H9 (cell line): Measurements from ENCODE around the gene SRL. TPM values are rescaled to one million over a fixed set of nuclear protein-coding genes. Genes with fewer than 3 reads are reported as not detected.
A peak's percentile ranks its signal among the peaks of the same experiment; 100 is the strongest.

Source experiments
- DNase-seq: peaks from one replicate; pipeline ENCODE4 v3.0.0-alpha.2; 2017
- H2AFZ ChIP-seq: one replicate; pipeline ENCODE4 v1.6.1; 2013; ENCODE audit warnings: mild to moderate bottlenecking, low read length, control low read depth, moderate library complexity
- H2AK5ac ChIP-seq: 2 replicates; pipeline ENCODE4 v1.6.1; 2013; ENCODE audit warnings: low read length, control low read depth, mixed read lengths; ENCODE audit not compliant: insufficient read length
- H2BK120ac ChIP-seq: one replicate; pipeline ENCODE4 v1.6.1; 2013; ENCODE audit warnings: low read depth, mild to moderate bottlenecking, low read length, control low read depth, inconsistent platforms; ENCODE audit not compliant: poor library complexity, severe bottlenecking
- H2BK12ac ChIP-seq: 2 replicates; pipeline ENCODE4 v1.6.1; 2013; ENCODE audit warnings: low read length, control low read depth, mixed read lengths, low read depth; ENCODE audit not compliant: insufficient read length
- H2BK15ac ChIP-seq: 2 replicates; pipeline ENCODE4 v1.6.1; 2013; ENCODE audit warnings: low read depth, low read length, control low read depth
- H2BK20ac ChIP-seq: one replicate; pipeline ENCODE4 v1.6.1; 2013; ENCODE audit warnings: low read depth, mild to moderate bottlenecking, low read length, control low read depth, inconsistent platforms; ENCODE audit not compliant: poor library complexity, severe bottlenecking
- H2BK5ac ChIP-seq: 2 replicates; pipeline ENCODE4 v1.6.1; 2013; ENCODE audit warnings: low read length, control low read depth, mixed read lengths; ENCODE audit not compliant: insufficient read length
- H3K14ac ChIP-seq: 2 replicates; pipeline ENCODE4 v1.6.1; 2013; ENCODE audit warnings: low read length, control low read depth; ENCODE audit not compliant: insufficient read depth
- H3K18ac ChIP-seq: 2 replicates; pipeline ENCODE4 v1.6.1; 2013; ENCODE audit warnings: low read depth, mild to moderate bottlenecking, mixed read lengths, low read length, control low read depth; ENCODE audit not compliant: insufficient read length
- H3K23ac ChIP-seq: 2 replicates; pipeline ENCODE4 v1.6.1; 2013; ENCODE audit warnings: low read length, control low read depth, mixed read lengths, low read depth; ENCODE audit not compliant: insufficient read length
- H3K23me2 ChIP-seq: 2 replicates; pipeline ENCODE4 v1.6.1; 2013; ENCODE audit warnings: low read depth, mild to moderate bottlenecking, mixed read lengths, low read length, control low read depth; ENCODE audit not compliant: insufficient read length, poor library complexity, severe bottlenecking
- H3K27ac ChIP-seq: 2 replicates; pipeline ENCODE4 v1.5.1; 2013; ENCODE audit warnings: low read length, control low read depth, mixed read lengths, low read depth; ENCODE audit not compliant: insufficient read length
- H3K27me3 ChIP-seq: 2 replicates; pipeline ENCODE4 v1.6.1; 2013; ENCODE audit warnings: low read length, control low read depth, inconsistent platforms; ENCODE audit not compliant: insufficient read depth
- H3K4ac ChIP-seq: 2 replicates; pipeline ENCODE4 v1.6.1; 2013; ENCODE audit warnings: low read depth, mild to moderate bottlenecking, control low read depth, inconsistent platforms, low read length, moderate library complexity
- H3K4me1 ChIP-seq: 2 replicates; pipeline ENCODE4 v1.6.1; 2013; ENCODE audit warnings: low read length, control low read depth, inconsistent platforms; ENCODE audit not compliant: insufficient read depth
- H3K4me2 ChIP-seq: 2 replicates; pipeline ENCODE4 v1.6.1; 2013; ENCODE audit warnings: low read length, control low read depth, mixed read lengths; ENCODE audit not compliant: insufficient read length, insufficient read depth
- H3K56ac ChIP-seq: 2 replicates; pipeline ENCODE4 v1.6.1; 2013; ENCODE audit warnings: low read depth, mild to moderate bottlenecking, mixed read lengths, low read length, control low read depth; ENCODE audit not compliant: insufficient read length
- H3K79me1 ChIP-seq: 2 replicates; pipeline ENCODE4 v1.6.1; 2013; ENCODE audit warnings: low read depth, mild to moderate bottlenecking, moderate library complexity, low read length, control low read depth, inconsistent platforms; ENCODE audit not compliant: insufficient read depth, poor library complexity, severe bottlenecking
- H3K79me2 ChIP-seq: 2 replicates; pipeline ENCODE4 v1.6.1; 2013; ENCODE audit warnings: low read length, control low read depth, inconsistent platforms; ENCODE audit not compliant: insufficient read depth
- H3K9ac ChIP-seq: 2 replicates; pipeline ENCODE4 v1.6.1; 2013; ENCODE audit warnings: low read length, control low read depth, mixed read lengths; ENCODE audit not compliant: insufficient read length; ENCODE audit errors: extremely low read depth
- H3K9me3 ChIP-seq: one replicate; pipeline ENCODE4 v1.6.1; 2013; ENCODE audit warnings: low read depth, low read length, inconsistent platforms; ENCODE audit not compliant: control insufficient read depth
- H3T11ph ChIP-seq: one replicate; pipeline ENCODE4 v1.6.1; 2013; ENCODE audit warnings: mild to moderate bottlenecking, low read length, control low read depth, inconsistent platforms
- H4K20me1 ChIP-seq: one replicate; pipeline ENCODE4 v1.6.1; 2013; ENCODE audit not compliant: control insufficient read depth, insufficient read length, insufficient read depth
- H4K5ac ChIP-seq: 2 replicates; pipeline ENCODE4 v1.6.1; 2013; ENCODE audit warnings: low read depth, mild to moderate bottlenecking, mixed read lengths, low read length, control low read depth; ENCODE audit not compliant: insufficient read length
- H4K8ac ChIP-seq: replicated peaks from 2 replicates; pipeline ENCODE4 v1.6.1; 2013; ENCODE audit warnings: low read length, control low read depth, mixed read lengths, low read depth; ENCODE audit not compliant: insufficient read length
- H4K91ac ChIP-seq: 2 replicates; pipeline ENCODE4 v1.6.1; 2013; ENCODE audit warnings: low read depth, mild to moderate bottlenecking, moderate library complexity, mixed read lengths, low read length, control low read depth; ENCODE audit not compliant: insufficient read length
- H3K27ac Mint-ChIP-seq, 3 experiments: 2 replicates in 2 of 3; 3 replicates in 1 of 3; pipeline ENCODE4 v1.8.0; 2020 to 2021; ENCODE audit warnings: mixed read lengths in 3 of 3, mild to moderate bottlenecking in 1 of 3, moderate library complexity in 1 of 3
- H3K27me3 Mint-ChIP-seq: 2 replicates; pipeline ENCODE4 v1.8.0; 2021; ENCODE audit warnings: low read depth, mild to moderate bottlenecking, moderate library complexity, mixed read lengths
- H3K36me3 Mint-ChIP-seq, 3 experiments: 2 replicates in 2 of 3; 3 replicates in 1 of 3; pipeline ENCODE4 v1.8.0; 2020 to 2021; ENCODE audit warnings: low read depth in 3 of 3, mixed read lengths in 3 of 3; ENCODE audit not compliant: insufficient read depth in 1 of 3
- H3K4me1 Mint-ChIP-seq, 2 experiments: 2 replicates each; pipeline ENCODE4 v1.8.0; 2020; ENCODE audit warnings: mixed read lengths in 2 of 2
- H3K4me3 Mint-ChIP-seq, 2 experiments: 2 replicates in 1 of 2; 3 replicates in 1 of 2; pipeline ENCODE4 v1.8.0; 2020 to 2021; ENCODE audit warnings: mild to moderate bottlenecking in 2 of 2, mixed read lengths in 2 of 2, moderate library complexity in 1 of 2
- H3K9me3 Mint-ChIP-seq, 2 experiments: 2 replicates in 1 of 2; 3 replicates in 1 of 2; pipeline ENCODE4 v1.8.0; 2020; ENCODE audit warnings: mild to moderate bottlenecking in 2 of 2, mixed read lengths in 2 of 2, moderate library complexity in 1 of 2
- WGBS: extraction: QIAGEN DNeasy Blood & Tissue Kit; methylation state at CpG from one replicate; pipeline ENCODE4 v1.1.7; 2013; ENCODE audit warnings: missing lambda C conversion rate, low lambda C conversion rate, mixed read lengths; ENCODE audit not compliant: insufficient read length; ENCODE audit errors: extremely low coverage; 5-methylcytosine and 5-hydroxymethylcytosine counted together
- total RNA-seq: library from RNA; stranded (reverse); gene quantifications from 2 replicates; pipeline ENCODE4 v1.2.1, GENCODE V29; 2021
- TF ChIP-seq, protein P1 (sequence below): fragments of 200-600 bp; sonication (generic); conservative IDR thresholded peaks from 3 replicates; pipeline ENCODE4 v1.8.0; 2021; ENCODE audit warnings: antibody characterized with exemption, mild to moderate bottlenecking

Gene SRL
- total RNA-seq, 1 experiment from 2014 or later: not detected

DNA sequence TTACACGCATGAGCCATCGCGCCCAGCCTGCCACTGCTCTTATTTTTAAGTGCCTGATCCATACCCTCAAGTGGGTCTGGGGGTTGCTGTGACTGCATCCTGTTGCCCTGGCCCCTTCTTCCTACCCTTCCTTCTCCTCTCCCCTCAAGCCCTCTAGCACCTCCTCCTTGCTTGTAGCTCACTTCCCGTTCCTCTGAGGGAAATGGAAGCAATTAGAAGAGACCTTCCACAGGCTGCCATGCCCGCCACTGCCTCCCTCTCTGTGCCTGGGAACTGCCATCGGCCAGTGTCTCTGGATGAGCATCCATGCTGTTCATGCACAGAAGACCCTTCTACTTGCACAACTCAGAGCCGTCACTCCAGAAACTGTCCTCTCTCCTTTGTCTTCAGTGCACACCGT is 41.6 kb upstream of the SRL start:
- no peak overlapping the region for H3K9ac ChIP-seq
- Mint-ChIP-seq H3K27me3 (peaks cover 4% of the 10 kb centered on the region), H3K9me3 (peaks cover 6 to 15% of the 10 kb centered on the region in 2 experiments), H3K27ac (peak overlapping the region in 1 of 3 experiments; percentile 72; a peak in 1 of 7 replicates), H3K36me3 (peaks cover 0 to 9% (median 4%) of the 10 kb centered on the region in 3 experiments; a peak in 5 of 7 replicates), H3K4me3 (no peak overlapping the region), H3K4me1 (peaks cover 13 to 24% of the 10 kb centered on the region in 2 experiments)
- H3K14ac ChIP-seq: no peak overlapping the region
- no peak overlapping the region for H3K4ac ChIP-seq
- no peaks in the 10 kb centered on the region for H3K79me2 ChIP-seq
- H2BK5ac ChIP-seq: no peak overlapping the region
- no peak for DNase-seq
- H3K23me2 ChIP-seq: no peaks in the 10 kb centered on the region
- no peak overlapping the region for H4K8ac ChIP-seq
- H3K4me1 ChIP-seq: no peaks in the 10 kb centered on the region
- no peak overlapping the region for H3T11ph ChIP-seq
- WGBS: no CpG with 5 or more reads among the region's 8 CpGs
- H2BK15ac ChIP-seq: no peak overlapping the region
- no peak overlapping the region for H2BK20ac ChIP-seq
- H3K23ac ChIP-seq: no peak overlapping the region
- H2BK120ac ChIP-seq: no peak overlapping the region
- H3K56ac ChIP-seq: no peak overlapping the region
- H2BK12ac ChIP-seq: no peak overlapping the region
- no peaks in the 10 kb centered on the region for H3K9me3 ChIP-seq
- no peak overlapping the region for H3K18ac ChIP-seq
- no peak overlapping the region for H2AK5ac ChIP-seq
- H2AFZ ChIP-seq: no peak overlapping the region
- H3K27ac ChIP-seq: no peak overlapping the region
- H3K79me1 ChIP-seq: no peaks in the 10 kb centered on the region
- no peaks in the 10 kb centered on the region for H4K20me1 ChIP-seq
- no peaks in the 10 kb centered on the region for H3K27me3 ChIP-seq
- H4K91ac ChIP-seq: no peak overlapping the region
- TF ChIP-seq, protein P1, sequence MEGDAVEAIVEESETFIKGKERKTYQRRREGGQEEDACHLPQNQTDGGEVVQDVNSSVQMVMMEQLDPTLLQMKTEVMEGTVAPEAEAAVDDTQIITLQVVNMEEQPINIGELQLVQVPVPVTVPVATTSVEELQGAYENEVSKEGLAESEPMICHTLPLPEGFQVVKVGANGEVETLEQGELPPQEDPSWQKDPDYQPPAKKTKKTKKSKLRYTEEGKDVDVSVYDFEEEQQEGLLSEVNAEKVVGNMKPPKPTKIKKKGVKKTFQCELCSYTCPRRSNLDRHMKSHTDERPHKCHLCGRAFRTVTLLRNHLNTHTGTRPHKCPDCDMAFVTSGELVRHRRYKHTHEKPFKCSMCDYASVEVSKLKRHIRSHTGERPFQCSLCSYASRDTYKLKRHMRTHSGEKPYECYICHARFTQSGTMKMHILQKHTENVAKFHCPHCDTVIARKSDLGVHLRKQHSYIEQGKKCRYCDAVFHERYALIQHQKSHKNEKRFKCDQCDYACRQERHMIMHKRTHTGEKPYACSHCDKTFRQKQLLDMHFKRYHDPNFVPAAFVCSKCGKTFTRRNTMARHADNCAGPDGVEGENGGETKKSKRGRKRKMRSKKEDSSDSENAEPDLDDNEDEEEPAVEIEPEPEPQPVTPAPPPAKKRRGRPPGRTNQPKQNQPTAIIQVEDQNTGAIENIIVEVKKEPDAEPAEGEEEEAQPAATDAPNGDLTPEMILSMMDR: no peak
- no peak overlapping the region for H3K4me2 ChIP-seq
- no peak overlapping the region for H4K5ac ChIP-seq
